Erythroblast (primary cell): ENCODE measurements around the gene PDK4.

Experiments
- GATA1 ChIP-seq: IDR thresholded peaks from 2 replicates; pipeline ENCODE4 v1.6.1; 2011; ENCODE audit warnings: low read depth, mild to moderate bottlenecking, control low read depth, low read length, moderate library complexity
- POLR2A ChIP-seq: IDR thresholded peaks from 2 replicates; pipeline ENCODE4 v1.6.1; 2011; ENCODE audit warnings: mild to moderate bottlenecking, low read length

GRCh38 chr7:95589031-95589430 lies 7.3 kb downstream of the PDK4 start:
- TF ChIP-seq POLR2A: no peak
- no peak for TF ChIP-seq GATA1
